RWPE1 (cell line): ENCODE results near the gene FNIP2.
"Not testable (repeated sequence)": the region's sequence is repeated elsewhere in the genome, so short reads cannot be mapped to it uniquely, and the experiment has no call there.

Source experiments
- CTCF ChIA-PET: fragments of 350-600 bp; sonication (Branson Sonifier 250); formaldehyde crosslinking; extraction: SDS; loops from one replicate; lab custom pipeline; 2021; lab: Yijun Ruan, JAX
- POLR2A ChIA-PET: fragments of 400-600 bp; formaldehyde crosslinking; extraction: SDS; loops from one replicate; lab custom pipeline; 2020; ENCODE audit warnings: antibody characterized with exemption; ENCODE audit not compliant: low non-redundant PET; lab: Yijun Ruan, JAX
- DNase-seq: peaks from one replicate; pipeline ENCODE4 v3.0.0; 2012; ENCODE audit warnings: low spot score
- H3K27ac ChIP-seq: fragments of 450-650 bp; 2 replicates; pipeline ENCODE4 v1.5.1; 2017
- CTCF ChIP-seq: fragments of 450-650 bp; conservative IDR thresholded peaks from 2 replicates; pipeline ENCODE4 v1.5.1; 2017; ENCODE audit warnings: low read depth, mild to moderate bottlenecking

FNIP2 gene

GRCh38 chr4:158913766-158914165 is 144.9 kb downstream of the FNIP2 start:
- ChIA-PET POLR2A (no interaction called here), CTCF (no interaction called here)
- no peak for DNase-seq
- no peak for TF ChIP-seq CTCF
- no peak overlapping the region for H3K27ac ChIP-seq

- no peak for TF ChIP-seq CTCF
Measured at GRCh38 chr4:158914218-158914617, 145.4 kb downstream of the FNIP2 start.

GRCh38 chr4:158915683-158916241 is 146.9 kb downstream of the FNIP2 start:
- POLR2A ChIA-PET = no interaction called here
- no peak for DNase-seq
- CTCF ChIA-PET = interaction anchor here (0.8 kb wide), 1 partner anchor 10 kb away, joined by 4 read pairs; no protein-coding TSS in a partner anchor
- H3K27ac ChIP-seq = no peak overlapping the region
- no peak for TF ChIP-seq CTCF

More at GRCh38 chr4:158914218-158914617, 145.4 kb downstream of the FNIP2 start:
- no peak overlapping the region for H3K27ac ChIP-seq
- DNase-seq = peak; percentile 49
- CTCF ChIA-PET = no interaction called here
- POLR2A ChIA-PET = no interaction called here

GRCh38 chr4:158920452-158920996 is 151.7 kb downstream of the FNIP2 start:
- CTCF ChIA-PET, POLR2A ChIA-PET, H3K27ac ChIP-seq, DNase-seq: not testable (repeated sequence)

GRCh38 chr4:158927774-158928173 is 158.9 kb downstream of the FNIP2 start:
- CTCF ChIA-PET, DNase-seq, POLR2A ChIA-PET, H3K27ac ChIP-seq: not testable (repeated sequence)

GRCh38 chr4:158929939-158930638 is 161.3 kb downstream of the FNIP2 start:
- no peak overlapping the region for H3K27ac ChIP-seq
- CTCF ChIA-PET = interaction anchor here (0.8 kb wide), 1 partner anchor 16 kb away, joined by 3 read pairs; no protein-coding TSS in a partner anchor
- POLR2A ChIA-PET = no interaction called here
- no peak for DNase-seq
- TF ChIP-seq CTCF = no peak

GRCh38 chr4:158930639-158930972 is 161.8 kb downstream of the FNIP2 start:
- CTCF ChIA-PET = interaction anchor here (0.8 kb wide), 1 partner anchor 15 kb away, joined by 3 read pairs; no protein-coding TSS in a partner anchor
- POLR2A ChIA-PET = no interaction called here
- TF ChIP-seq CTCF = no peak
- no peak for DNase-seq
- H3K27ac ChIP-seq = no peak overlapping the region
